Psoas muscle (tissue), 8 donors: ENCODE measurements around the gene AKIP1. TPM values are rescaled to one million over a fixed set of nuclear protein-coding genes. Genes with fewer than 3 reads are reported as not detected.

Experiments used
- ATAC-seq, 4 donors: fragments of 200-7000 bp; cut with Tn5 transposase; one replicate each; pipeline ENCODE4 v1.9.1; 2020; ENCODE audit warnings: moderate library complexity in 3 of 4, mild to moderate bottlenecking in 2 of 4
- DNase-seq, 2 donors: peaks; one replicate each; pipeline ENCODE4 v3.0.0-alpha.2; 2020
- H3K27ac ChIP-seq: fragments of 200-600 bp; one replicate; pipeline ENCODE4 v1.8.0; 2022
- H3K27me3 ChIP-seq, 3 donors: fragments of 200-600 bp in 1 of 3; one replicate each; pipeline versions ENCODE4 v1.6.1 to v1.8.0; 2013 to 2022; ENCODE audit warnings: low read length in 2 of 3, mild to moderate bottlenecking in 2 of 3, moderate library complexity in 1 of 3; ENCODE audit not compliant: insufficient read depth in 3 of 3
- H3K36me3 ChIP-seq, 2 donors: fragments of 200-600 bp in 1 of 2; one replicate each; pipeline versions ENCODE4 v1.6.1 to v1.8.0; 2013 to 2022; ENCODE audit warnings: low read depth in 1 of 2, mild to moderate bottlenecking in 1 of 2, moderate library complexity in 1 of 2; ENCODE audit not compliant: insufficient read depth in 1 of 2
- H3K4me1 ChIP-seq: fragments of 200-600 bp; one replicate; pipeline ENCODE4 v1.8.0; 2022
- H3K4me3 ChIP-seq: fragments of 200-600 bp; one replicate; pipeline ENCODE4 v1.8.0; 2022; ENCODE audit warnings: mild to moderate bottlenecking
- H3K9me3 ChIP-seq: fragments of 200-600 bp; one replicate; pipeline ENCODE4 v1.8.0; 2022
- WGBS, 3 donors: extraction: QIAGEN DNeasy Blood & Tissue Kit; methylation state at CpG; one replicate each; pipeline versions ENCODE4 v1.1.6 to v1.1.7; 2013; 5-methylcytosine and 5-hydroxymethylcytosine counted together
- intact Hi-C, 2 donors: fragments of 100-400 bp; cut with DNase I; formaldehyde crosslinking; loops; one replicate each; pipeline versions ENCODE4 v1.11.0 to v1.14.2; 2022
- polyA plus RNA-seq, 3 donors: library from polyadenylated mRNA; stranded (reverse); fragments of 200-250 nt; gene quantifications; one replicate each; pipeline ENCODE4 v1.2.3, GENCODE V29; 2013
- total RNA-seq, 4 donors: library from RNA; stranded (reverse); fragmentation: NEBNext Ultra II Directional in 2 of 4; extraction: Animal tissue kit (Norgen Biotek cat#: 25700) in 2 of 4; gene quantifications; one replicate each; pipeline versions ENCODE4 v1.2.1 to v1.2.4, GENCODE V29; 2021 to 2023
- TF ChIP-seq, protein P1 (sequence below): fragments of 200-600 bp; IDR thresholded peaks from one replicate; pipeline ENCODE4 v1.8.0; 2022; ENCODE audit warnings: antibody characterized with exemption
- donor health status: healthy with polysubstance abuse.
- donor health status: DM: no; HTN: no; CAD: no; lungs with moderate emphysema.
- donor health status: Bipolar disorder and iron deficiency.
- donor health status: healthy.
- donor health status: DM: yes; HTN: yes; CAD: no.
- donor health status: DM: no; HTN: no; CAD: no.
- donor health status: DM: no; HTN: no; CAD: no.
- donor health status: DM: yes; HTN: yes; CAD: no.

The AKIP1 gene
- total and polyA plus RNA-seq, 7 donors = 11.3 to 30.2 (median 18.8) TPM

DNA sequence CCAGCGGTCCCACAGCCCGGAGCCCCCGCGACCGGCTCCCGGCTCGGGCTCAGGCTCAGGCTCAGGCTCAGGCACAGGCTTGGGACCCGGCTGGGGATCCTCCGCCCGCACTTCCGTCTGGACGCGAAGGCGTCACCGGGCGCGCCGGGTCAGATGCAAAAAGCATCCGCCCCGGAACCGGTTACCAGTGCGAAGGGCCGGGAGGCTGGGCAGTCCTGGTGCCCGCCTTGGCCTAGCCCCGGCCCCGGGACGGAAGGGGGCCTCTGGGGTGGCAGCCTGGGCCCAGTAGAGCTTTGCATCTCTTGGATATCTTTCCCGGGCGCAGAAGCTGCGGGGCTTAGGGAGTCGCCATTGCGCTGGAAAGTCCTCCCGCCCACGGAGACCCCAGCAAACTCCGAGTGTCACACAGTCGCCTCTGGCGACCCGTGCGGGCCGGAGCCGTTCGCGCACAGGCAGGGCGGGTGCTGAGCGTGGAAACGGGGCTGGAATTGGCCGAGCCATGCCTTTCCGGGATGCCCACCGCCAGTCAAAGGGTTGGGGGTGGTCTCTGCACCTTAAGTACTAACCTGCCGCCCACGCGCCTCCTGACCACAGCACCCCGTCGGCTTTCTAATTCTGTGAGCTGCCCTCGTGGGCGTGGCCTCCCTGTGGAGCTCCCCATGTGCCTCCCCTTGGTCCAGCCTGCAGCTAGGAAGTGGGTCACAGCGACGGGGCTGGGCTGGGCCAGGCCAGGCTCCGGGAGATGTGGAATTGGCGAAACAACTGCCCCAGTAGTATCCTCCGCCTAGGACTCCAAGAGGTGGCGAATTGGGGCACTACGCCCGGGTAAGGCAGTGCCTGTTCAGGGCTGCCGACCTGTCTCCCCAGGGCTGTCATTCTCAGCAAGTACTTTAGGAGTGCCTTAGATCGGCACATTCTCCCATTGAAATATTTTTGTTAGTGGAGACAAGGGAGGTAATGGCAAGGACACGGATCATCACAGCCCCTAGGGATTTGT lies 53.6 kb downstream of the AKIP1 start, which contains the start of gene TMEM9B:
TSS of gene TMEM9B (minus strand) at position 119 of the 997 bp plus-strand sequence. CDS start 129 bp downstream, outside the sequence.
- Histone ChIP-seq H3K9me3 (no peaks in the 10 kb centered on the region), H3K4me3 (peak within 1 kb of the TSS; percentile 86), H3K27me3 (no peaks in the 10 kb centered on the region), H3K4me1 (peaks cover 34% of the 10 kb centered on the region), H3K27ac (peak within 1 kb of the TSS; percentile 98), H3K36me3 (peaks cover 6 to 44% of the 10 kb centered on the region in 2 donors)
- 0% methylated on average over 53 to 67 of the region's 67 CpGs for WGBS, 3 donors
- TF ChIP-seq, protein P1, sequence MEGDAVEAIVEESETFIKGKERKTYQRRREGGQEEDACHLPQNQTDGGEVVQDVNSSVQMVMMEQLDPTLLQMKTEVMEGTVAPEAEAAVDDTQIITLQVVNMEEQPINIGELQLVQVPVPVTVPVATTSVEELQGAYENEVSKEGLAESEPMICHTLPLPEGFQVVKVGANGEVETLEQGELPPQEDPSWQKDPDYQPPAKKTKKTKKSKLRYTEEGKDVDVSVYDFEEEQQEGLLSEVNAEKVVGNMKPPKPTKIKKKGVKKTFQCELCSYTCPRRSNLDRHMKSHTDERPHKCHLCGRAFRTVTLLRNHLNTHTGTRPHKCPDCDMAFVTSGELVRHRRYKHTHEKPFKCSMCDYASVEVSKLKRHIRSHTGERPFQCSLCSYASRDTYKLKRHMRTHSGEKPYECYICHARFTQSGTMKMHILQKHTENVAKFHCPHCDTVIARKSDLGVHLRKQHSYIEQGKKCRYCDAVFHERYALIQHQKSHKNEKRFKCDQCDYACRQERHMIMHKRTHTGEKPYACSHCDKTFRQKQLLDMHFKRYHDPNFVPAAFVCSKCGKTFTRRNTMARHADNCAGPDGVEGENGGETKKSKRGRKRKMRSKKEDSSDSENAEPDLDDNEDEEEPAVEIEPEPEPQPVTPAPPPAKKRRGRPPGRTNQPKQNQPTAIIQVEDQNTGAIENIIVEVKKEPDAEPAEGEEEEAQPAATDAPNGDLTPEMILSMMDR = no peak
- peak; percentile 93 to 95 for DNase-seq
- intact Hi-C loops = loop anchor here (2.0 to 10.0 kb wide), 3 partner anchors 150 to 282 kb away; partner anchors contain the start of genes RPL27A (in 1 of the 2) and TRIM66 (in 1 of the 2)
- ATAC-seq = peak; percentile 93 to 96 (median 94)

DNA sequence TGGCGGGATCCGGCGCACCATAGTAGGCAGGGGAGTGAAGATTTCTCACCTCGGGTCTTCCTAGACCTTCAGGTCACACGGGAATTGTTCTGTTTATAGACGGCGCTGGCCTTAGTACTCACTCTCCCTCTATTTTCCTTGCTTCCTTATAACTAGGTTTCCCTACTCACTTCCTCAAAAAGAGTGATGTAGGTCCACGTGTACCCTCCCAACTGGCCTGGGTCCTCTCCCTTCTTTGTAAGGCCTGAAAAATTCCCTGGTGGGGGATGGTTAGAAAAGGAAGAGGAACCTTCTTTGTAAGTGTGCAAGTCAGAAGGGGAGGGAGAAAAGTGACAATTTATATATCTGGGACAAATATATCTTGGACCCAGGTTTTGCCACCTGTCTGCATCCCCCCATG lies 56.2 kb downstream of the AKIP1 start:
- no peak for DNase-seq
- intact Hi-C loops = loop anchor here in 1 of 2 donors (10.0 kb wide), 1 partner anchor 152 kb away; a partner anchor contains a TSS
- Histone ChIP-seq H3K4me3 (no peak overlapping the region), H3K27me3 (no peaks in the 10 kb centered on the region), H3K27ac (no peak overlapping the region), H3K4me1 (peaks cover 25% of the 10 kb centered on the region), H3K9me3 (no peaks in the 10 kb centered on the region), H3K36me3 (peaks cover 6 to 27% of the 10 kb centered on the region in 2 donors)
- 79 to 86% (median 83%) methylated on average over 8 of the region's 8 CpGs for WGBS, 3 donors
- TF ChIP-seq, protein P1 = no peak
- no peak for ATAC-seq

Other genes with a start within 250 kb of the AKIP1 start
- gene TRIM66, start 228.5 kb upstream of the AKIP1 start, total RNA-seq = 1 to 10 TPM; 2.0 to 3.9 (median 3.5) TPM
- 1 to 10 TPM in 1 of 3 donors, under 1 TPM in 2; 0.46 to 1.4 (median 0.69) TPM for gene TRIM66, start 228.5 kb upstream of the AKIP1 start, polyA plus RNA-seq
- gene RPL27A, start 228.4 kb upstream of the AKIP1 start, total RNA-seq = 100 to 1,000 TPM; 308 to 673 (median 565) TPM
- 1,000 to 10,000 TPM; 1,443 to 2,060 (median 1,904) TPM for gene RPL27A, start 228.4 kb upstream of the AKIP1 start, polyA plus RNA-seq
- gene C11orf16, start 21.8 kb downstream of the AKIP1 start, total RNA-seq = not detected
- not detected for gene C11orf16, start 21.8 kb downstream of the AKIP1 start, polyA plus RNA-seq
- not detected for gene ASCL3, start 31.8 kb downstream of the AKIP1 start, total RNA-seq
- gene ASCL3, start 31.8 kb downstream of the AKIP1 start, polyA plus RNA-seq = not detected
- 10 to 100 TPM; 32.1 to 54.5 (median 36.0) TPM for gene TMEM9B, start 53.3 kb downstream of the AKIP1 start, total RNA-seq
- gene TMEM9B, start 53.3 kb downstream of the AKIP1 start, polyA plus RNA-seq = 10 to 100 TPM; 40.7 to 83.4 (median 73.3) TPM
- gene NRIP3, start 92.8 kb downstream of the AKIP1 start, total RNA-seq = under 1 TPM; 0.09 to 0.37 (median 0.18) TPM
- gene NRIP3, start 92.8 kb downstream of the AKIP1 start, polyA plus RNA-seq = 1 to 10 TPM in 1 of 3 donors, under 1 TPM in 1, not detected in 1; 0.23 to 2.1 TPM
- gene SCUBE2, start 180.4 kb downstream of the AKIP1 start, total RNA-seq = 1 to 10 TPM; 1.2 to 2.2 (median 1.5) TPM
- 1 to 10 TPM; 1.4 to 4.3 (median 1.7) TPM for gene SCUBE2, start 180.4 kb downstream of the AKIP1 start, polyA plus RNA-seq